Activated B cell treated with CpG ODN at 0.5 μM for 24 hours (primary cell): ENCODE data around the gene SNAP29. TPM values are rescaled to one million over a fixed set of nuclear protein-coding genes. Genes with fewer than 3 reads are reported as not detected.

Source experiments
- ATAC-seq: fragments of 200-7000 bp; cut with Tn5 transposase; one replicate; pipeline ENCODE4 v1.10.0; 2021; ENCODE audit warnings: low read depth, mild to moderate bottlenecking, moderate library complexity
- CTCF ChIA-PET: fragments of 350-600 bp; sonication (Branson Sonifier 250); formaldehyde crosslinking; loops from one replicate; lab custom pipeline; 2021; ENCODE audit warnings: antibody characterized with exemption; lab: Charles Lee
- POLR2A ChIA-PET: fragments of 350-600 bp; sonication (Branson Sonifier 250); formaldehyde crosslinking; loops from one replicate; lab custom pipeline; 2021; ENCODE audit warnings: antibody characterized with exemption; lab: Charles Lee
- DNase-seq: peaks from one replicate; pipeline ENCODE4 v3.0.0; 2022
- H3K27ac Mint-ChIP-seq: one replicate; pipeline ENCODE4 v1.8.0; 2020; ENCODE audit warnings: mixed read lengths
- H3K27me3 Mint-ChIP-seq: one replicate; pipeline ENCODE4 v1.8.0; 2021; ENCODE audit warnings: mixed read lengths
- H3K36me3 Mint-ChIP-seq: one replicate; pipeline ENCODE4 v1.8.0; 2021; ENCODE audit warnings: low read depth, mixed read lengths
- H3K4me1 Mint-ChIP-seq: one replicate; pipeline ENCODE4 v1.8.0; 2021; ENCODE audit warnings: mixed read lengths
- H3K4me3 Mint-ChIP-seq: one replicate; pipeline ENCODE4 v1.8.0; 2020; ENCODE audit warnings: mild to moderate bottlenecking, mixed read lengths
- H3K9me3 Mint-ChIP-seq: one replicate; pipeline ENCODE4 v1.8.0; 2020; ENCODE audit warnings: mixed read lengths
- intact Hi-C: fragments of 100-400 bp; cut with micrococcal nuclease; formaldehyde crosslinking; loops from one replicate; pipeline ENCODE4 v1.15.1; 2024
- total RNA-seq: library from RNA; stranded (reverse); gene quantifications from 2 replicates; pipeline ENCODE4 v1.2.3, GENCODE V29; 2022
- TF ChIP-seq, protein P1 (sequence below): fragments of 200-600 bp; IDR thresholded peaks from one replicate; pipeline ENCODE4 v1.8.0; 2022; ENCODE audit warnings: antibody characterized with exemption, mild to moderate bottlenecking

The SNAP29 gene
- total RNA-seq, 1 donor from 2014 or later: 22.1 TPM

DNA sequence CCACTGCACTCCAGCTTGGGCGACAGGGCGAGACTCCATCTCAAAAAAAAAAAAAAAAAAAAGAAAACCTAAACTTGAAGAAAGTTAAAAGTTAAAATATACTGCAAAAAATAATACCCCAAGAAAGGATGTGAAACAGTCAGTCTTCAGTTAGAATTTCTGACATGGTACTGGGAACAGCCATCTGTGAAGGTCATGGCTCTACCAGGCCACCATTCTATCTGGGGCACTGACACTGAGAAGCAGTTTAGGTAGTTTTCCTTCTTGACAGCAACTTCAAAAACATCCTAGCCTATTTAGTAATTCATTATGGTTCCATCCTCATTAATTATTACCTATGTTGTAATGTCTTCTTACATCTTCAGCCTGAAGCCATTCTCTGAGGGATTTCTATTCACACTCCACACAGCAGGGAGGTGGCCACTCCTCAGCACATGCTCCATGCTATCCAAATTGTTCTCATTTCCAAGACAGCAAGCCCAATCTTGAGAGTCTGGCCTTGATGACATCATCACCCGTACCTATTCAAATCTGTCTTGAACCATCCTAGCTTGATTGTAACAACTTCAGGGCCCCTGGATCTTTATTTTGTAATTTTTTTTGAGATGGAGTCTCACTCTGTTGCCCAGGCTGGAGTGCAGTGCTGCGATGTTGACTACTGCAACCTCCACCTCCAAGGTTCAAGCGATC, 46.7 kb upstream of the SNAP29 start:
- Mint-ChIP-seq H3K27ac (no peak overlapping the region), H3K4me1 (peaks cover 10% of the 10 kb centered on the region), H3K9me3 (no peaks in the 10 kb centered on the region), H3K36me3 (peaks cover 82% of the 10 kb centered on the region), H3K27me3 (no peaks in the 10 kb centered on the region), H3K4me3 (no peak overlapping the region)
- no peak for ATAC-seq
- TF ChIP-seq, protein P1, sequence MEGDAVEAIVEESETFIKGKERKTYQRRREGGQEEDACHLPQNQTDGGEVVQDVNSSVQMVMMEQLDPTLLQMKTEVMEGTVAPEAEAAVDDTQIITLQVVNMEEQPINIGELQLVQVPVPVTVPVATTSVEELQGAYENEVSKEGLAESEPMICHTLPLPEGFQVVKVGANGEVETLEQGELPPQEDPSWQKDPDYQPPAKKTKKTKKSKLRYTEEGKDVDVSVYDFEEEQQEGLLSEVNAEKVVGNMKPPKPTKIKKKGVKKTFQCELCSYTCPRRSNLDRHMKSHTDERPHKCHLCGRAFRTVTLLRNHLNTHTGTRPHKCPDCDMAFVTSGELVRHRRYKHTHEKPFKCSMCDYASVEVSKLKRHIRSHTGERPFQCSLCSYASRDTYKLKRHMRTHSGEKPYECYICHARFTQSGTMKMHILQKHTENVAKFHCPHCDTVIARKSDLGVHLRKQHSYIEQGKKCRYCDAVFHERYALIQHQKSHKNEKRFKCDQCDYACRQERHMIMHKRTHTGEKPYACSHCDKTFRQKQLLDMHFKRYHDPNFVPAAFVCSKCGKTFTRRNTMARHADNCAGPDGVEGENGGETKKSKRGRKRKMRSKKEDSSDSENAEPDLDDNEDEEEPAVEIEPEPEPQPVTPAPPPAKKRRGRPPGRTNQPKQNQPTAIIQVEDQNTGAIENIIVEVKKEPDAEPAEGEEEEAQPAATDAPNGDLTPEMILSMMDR: no peak
- ChIA-PET CTCF (no interaction called here), POLR2A (no interaction called here)
- DNase-seq: no peak
- intact Hi-C loops: no loop called here

DNA sequence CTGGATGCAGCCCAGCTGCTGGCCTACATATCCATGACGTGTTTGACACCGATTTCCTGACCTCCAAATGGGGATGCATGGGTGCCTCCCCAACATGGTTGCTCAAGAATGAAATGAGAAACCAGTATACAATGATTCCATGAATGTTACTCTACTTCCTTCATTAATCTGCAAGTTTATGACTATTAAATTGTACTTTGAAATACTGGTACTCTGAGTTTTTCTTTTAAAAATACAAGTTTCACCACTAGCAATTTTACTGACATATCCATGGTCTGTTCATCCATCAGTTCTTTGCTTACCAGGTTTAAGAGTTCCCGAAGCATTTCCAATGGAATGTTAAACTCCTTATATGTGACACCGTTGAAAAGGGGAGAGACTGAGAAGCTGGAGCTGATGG, 45.8 kb upstream of the SNAP29 start:
- Mint-ChIP-seq H3K27ac (no peak overlapping the region), H3K27me3 (no peaks in the 10 kb centered on the region), H3K36me3 (peaks cover 79% of the 10 kb centered on the region), H3K9me3 (no peaks in the 10 kb centered on the region), H3K4me1 (peaks cover 10% of the 10 kb centered on the region), H3K4me3 (no peak overlapping the region)
- intact Hi-C loops: no loop called here
- TF ChIP-seq, protein P1: no peak
- CTCF ChIA-PET: interaction anchor here (1.5 kb wide), 1 partner anchor 28 kb away, joined by 3 read pairs; no protein-coding TSS in a partner anchor
- POLR2A ChIA-PET: no interaction called here
- ATAC-seq (no peak), DNase-seq (no peak)

DNA sequence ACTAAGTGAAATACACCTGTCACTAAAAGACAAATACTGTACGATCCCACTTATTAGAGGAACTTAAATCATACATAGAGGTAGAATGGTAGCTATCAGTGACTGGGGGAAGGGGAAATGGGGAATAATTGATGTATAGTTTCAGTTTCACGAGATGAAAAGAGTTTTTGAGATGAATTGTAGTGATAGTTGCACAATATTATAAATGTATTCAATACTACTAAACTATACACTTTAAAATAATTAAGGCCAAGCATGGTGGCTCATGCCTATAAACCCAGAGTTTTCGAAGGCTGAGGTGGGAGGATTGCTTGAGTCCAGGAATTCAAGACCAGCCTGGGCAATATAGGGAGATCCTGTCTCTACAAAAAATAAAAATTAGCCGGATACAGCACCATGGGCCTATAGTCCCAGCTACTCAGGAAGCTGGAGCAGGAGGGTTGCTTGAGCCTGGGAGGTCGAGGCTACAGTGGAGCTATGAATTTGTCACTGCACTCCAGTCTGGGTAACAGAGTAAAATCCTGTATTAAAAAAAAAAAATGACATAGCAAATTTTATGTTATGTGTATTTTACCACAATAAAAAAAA, 44.5 kb upstream of the SNAP29 start:
- ChIA-PET POLR2A (no interaction called here), CTCF (interaction anchor here (1.5 kb wide), 1 partner anchor 30 kb away, joined by 3 read pairs; no protein-coding TSS in a partner anchor)
- DNase-seq (no peak), ATAC-seq (no peak)
- Mint-ChIP-seq H3K27me3 (no peaks in the 10 kb centered on the region), H3K4me3 (no peak overlapping the region), H3K27ac (no peak overlapping the region), H3K4me1 (peaks cover 3% of the 10 kb centered on the region), H3K9me3 (no peaks in the 10 kb centered on the region), H3K36me3 (peaks cover 81% of the 10 kb centered on the region)
- intact Hi-C loops: no loop called here
- TF ChIP-seq, protein P1: no peak

DNA sequence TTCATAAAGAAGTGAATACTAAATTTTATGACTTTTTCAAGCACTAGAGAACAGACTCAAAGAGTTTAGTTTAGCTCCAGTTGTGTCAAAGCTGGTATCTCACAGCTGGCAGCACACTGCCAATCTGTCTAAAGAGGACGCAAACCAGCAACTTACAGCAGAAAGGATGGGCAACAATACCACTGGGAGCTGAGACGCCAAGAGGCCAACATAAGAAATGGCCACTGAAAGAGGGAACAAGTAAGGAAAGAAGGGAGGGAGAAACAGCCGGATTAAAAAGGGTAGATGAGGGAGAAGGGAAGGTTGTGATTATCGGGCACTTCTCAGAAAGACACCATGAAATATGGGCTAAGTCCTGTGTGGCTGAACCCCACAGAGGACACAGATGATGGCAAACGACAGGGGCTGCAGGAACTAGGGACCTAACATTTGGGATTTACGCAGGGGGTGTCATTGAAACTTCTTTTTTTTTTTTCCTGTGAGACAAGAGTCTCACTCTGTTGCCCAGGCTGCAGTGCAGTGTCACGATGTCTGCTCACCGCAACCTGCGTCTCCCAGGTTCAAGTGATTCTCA, 43.2 kb upstream of the SNAP29 start:
- H3K27me3 Mint-ChIP-seq: no peaks in the 10 kb centered on the region
- TF ChIP-seq, protein P1: no peak
- no peak overlapping the region for H3K27ac Mint-ChIP-seq
- no peak for DNase-seq
- no peak for ATAC-seq
- POLR2A ChIA-PET: no interaction called here
- intact Hi-C loops: no loop called here
- H3K4me1 Mint-ChIP-seq: no peaks in the 10 kb centered on the region
- H3K36me3 Mint-ChIP-seq: peaks cover 81% of the 10 kb centered on the region
- CTCF ChIA-PET: no interaction called here
- H3K9me3 Mint-ChIP-seq: no peaks in the 10 kb centered on the region
- H3K4me3 Mint-ChIP-seq: no peak overlapping the region

DNA sequence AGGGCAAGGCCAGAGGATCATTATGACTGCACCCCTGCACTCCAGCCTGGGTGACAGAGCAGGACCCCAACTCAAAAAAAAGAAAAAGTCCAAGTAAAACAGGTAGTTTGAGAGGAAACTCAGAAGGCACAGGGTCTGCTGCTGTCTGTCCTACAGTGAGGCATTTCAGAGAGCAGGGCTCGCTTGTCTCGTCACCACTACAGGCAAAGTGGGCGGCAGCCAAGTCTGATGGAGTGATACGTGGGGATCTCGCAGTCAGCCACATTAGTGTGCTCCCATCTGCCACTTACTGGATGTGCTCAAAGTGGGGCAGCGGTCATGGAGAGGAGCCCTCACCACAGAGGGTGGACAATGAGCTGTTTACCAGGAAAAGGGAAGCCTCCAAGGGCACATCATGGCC, 42.2 kb upstream of the SNAP29 start:
- H3K27ac Mint-ChIP-seq: no peak overlapping the region
- peaks cover 74% of the 10 kb centered on the region for H3K36me3 Mint-ChIP-seq
- no peaks in the 10 kb centered on the region for H3K9me3 Mint-ChIP-seq
- H3K27me3 Mint-ChIP-seq: no peaks in the 10 kb centered on the region
- TF ChIP-seq, protein P1: no peak
- H3K4me3 Mint-ChIP-seq: no peak overlapping the region
- intact Hi-C loops: no loop called here
- no peak for DNase-seq
- no peaks in the 10 kb centered on the region for H3K4me1 Mint-ChIP-seq
- ChIA-PET POLR2A (no interaction called here), CTCF (no interaction called here)
- ATAC-seq: no peak
